GM12864 (cell line): ENCODE data around the gene SYT1.

Source experiments
- DNase-seq: peaks from one replicate; pipeline ENCODE4 v3.0.0-alpha.2; 2011; ENCODE audit warnings: low read depth
- H3K4me3 ChIP-seq: 2 replicates; pipeline ENCODE4 v1.5.1; 2011; ENCODE audit warnings: mild to moderate bottlenecking, low read depth, low read length, control low read depth
- CTCF ChIP-seq: IDR thresholded peaks from 2 replicates; pipeline ENCODE4 v1.5.1; 2011; ENCODE audit warnings: low read depth, mild to moderate bottlenecking, moderate library complexity, low read length, control low read depth, inconsistent platforms; ENCODE audit errors: missing control alignments

Gene SYT1

GRCh38 chr12:78938341-78939084 lies 73.9 kb downstream of the SYT1 start:
- H3K4me3 ChIP-seq, result no peak overlapping the region
- TF ChIP-seq CTCF, result no peak
- DNase-seq, result no peak

- no peak overlapping the region for H3K4me3 ChIP-seq
- no peak for TF ChIP-seq CTCF
- no peak for DNase-seq
Measured at GRCh38 chr12:78949532-78949931, 85.0 kb downstream of the SYT1 start.

- no peak overlapping the region for H3K4me3 ChIP-seq
- no peak for TF ChIP-seq CTCF
- no peak for DNase-seq
Measured at GRCh38 chr12:78951803-78952551, 87.4 kb downstream of the SYT1 start.

GRCh38 chr12:78952552-78952929 lies 88.0 kb downstream of the SYT1 start:
- no peak for TF ChIP-seq CTCF

GRCh38 chr12:78958941-78959340 lies 94.4 kb downstream of the SYT1 start:
- H3K4me3 ChIP-seq, result no peak overlapping the region
- DNase-seq, result no peak
- no peak for TF ChIP-seq CTCF

More at GRCh38 chr12:78952552-78952929, 88.0 kb downstream of the SYT1 start:
- no peak overlapping the region for H3K4me3 ChIP-seq
- DNase-seq, result no peak

- no peak for DNase-seq
- H3K4me3 ChIP-seq, result no peak overlapping the region
- TF ChIP-seq CTCF, result no peak
Measured at GRCh38 chr12:78959556-78959955, 95.0 kb downstream of the SYT1 start.
